Uterus (tissue), 4 donors: ENCODE data around the gene FAAP20. TPM values are rescaled to one million over a fixed set of nuclear protein-coding genes. Genes with fewer than 3 reads are reported as not detected.

Experiments
- DNase-seq, 2 donors: peaks; one replicate each; pipeline ENCODE4 v3.0.0-alpha.2; 2019 to 2020
- H3K27ac ChIP-seq, 2 donors: fragments of 200-600 bp; sonication (generic); 1 replicate in 1 of 2; 2 replicates in 1 of 2; pipeline ENCODE4 v1.5.1; 2016 to 2018
- H3K27me3 ChIP-seq, 2 donors: fragments of 200-600 bp; sonication (generic); one replicate each; pipeline ENCODE4 v1.5.1; 2018 to 2019; ENCODE audit warnings: control low read depth in 1 of 2
- H3K36me3 ChIP-seq, 2 donors: fragments of 200-600 bp; sonication (generic); one replicate each; pipeline ENCODE4 v1.5.1; 2019; ENCODE audit warnings: control low read depth in 1 of 2
- H3K4me1 ChIP-seq, 2 donors: fragments of 200-600 bp; sonication (generic); one replicate each; pipeline ENCODE4 v1.5.1; 2018 to 2019; ENCODE audit warnings: control low read depth in 1 of 2
- H3K4me3 ChIP-seq, 2 donors: fragments of 200-600 bp; sonication (generic); 1 replicate in 1 of 2; 2 replicates in 1 of 2; pipeline ENCODE4 v1.5.1; 2018 to 2019; ENCODE audit warnings: mild to moderate bottlenecking in 1 of 2
- H3K9me3 ChIP-seq, 2 donors: fragments of 200-600 bp; sonication (generic); one replicate each; pipeline ENCODE4 v1.5.1; 2019; ENCODE audit warnings: control low read depth in 1 of 2
- CTCF ChIP-seq, 4 experiments: fragments of 200-600 bp in 2 of 4; fragments of 450-650 bp in 2 of 4; sonication (generic) in 2 of 4; IDR thresholded peaks; one replicate each; pipeline ENCODE4 v1.5.1; 2016 to 2019; ENCODE audit warnings: antibody characterized with exemption in 4 of 4, mild to moderate bottlenecking in 2 of 4, moderate library complexity in 1 of 4
- POLR2A ChIP-seq, 2 donors: fragments of 450-650 bp; IDR thresholded peaks; one replicate each; pipeline ENCODE4 v1.6.1; 2016; ENCODE audit warnings: antibody characterized with exemption in 2 of 2, mild to moderate bottlenecking in 1 of 2, moderate library complexity in 1 of 2
- intact Hi-C: fragments of 100-400 bp; cut with DNase I; formaldehyde crosslinking; loops from one replicate; pipeline ENCODE4 v1.15.1; 2023; ENCODE audit warnings: low total_unique reads
- total RNA-seq, 4 donors: library from RNA; depleted of rRNA in 3 of 4; stranded (reverse); fragments of >200 nt in 3 of 4; gene quantifications; one replicate each; pipeline versions ENCODE4 v1.1.0 to v1.2.4, GENCODE V29; 2014 to 2023
- donor health status: DM: yes; HTN: yes; CAD: no.

Gene FAAP20
- total RNA-seq, 4 donors from 2014 or later, result 1.5 to 68.5 (median 15.4) TPM

- Histone ChIP-seq H3K4me3 (no peak overlapping the region), H3K4me1 (peaks cover 0 to 12% of the 10 kb centered on the region in 2 donors), H3K36me3 (no peaks in the 10 kb centered on the region), H3K27ac (no peak overlapping the region), H3K9me3 (no peaks in the 10 kb centered on the region), H3K27me3 (no peaks in the 10 kb centered on the region)
- intact Hi-C loops, result no loop called here
- TF ChIP-seq CTCF (IDR thresholded peaks at IDR 0.05), result no peak
- no peak for DNase-seq
Measured at GRCh38 chr1:2185880-2186855, 8.4 kb downstream of the FAAP20 start.

GRCh38 chr1:2184934-2185333 is 9.6 kb downstream of the FAAP20 start:
- no peak overlapping the region for H3K27ac ChIP-seq
- no peak overlapping the region for H3K4me3 ChIP-seq
- intact Hi-C loops, result no loop called here

GRCh38 chr1:2184531-2184930 is 10.0 kb downstream of the FAAP20 start:
- no peaks in the 10 kb centered on the region for H3K27me3 ChIP-seq
- intact Hi-C loops, result no loop called here
- H3K4me1 ChIP-seq, result no peaks in the 10 kb centered on the region
- no peaks in the 10 kb centered on the region for H3K36me3 ChIP-seq
- DNase-seq, result no peak
- TF ChIP-seq POLR2A (IDR thresholded peaks at IDR 0.05), result no peak
- TF ChIP-seq CTCF (IDR thresholded peaks at IDR 0.05), result no peak
- no peak overlapping the region for H3K27ac ChIP-seq
- H3K4me3 ChIP-seq, result no peak overlapping the region
- no peaks in the 10 kb centered on the region for H3K9me3 ChIP-seq

More at GRCh38 chr1:2184934-2185333, 9.6 kb downstream of the FAAP20 start:
- no peak for TF ChIP-seq CTCF (IDR thresholded peaks at IDR 0.05)
- TF ChIP-seq POLR2A (IDR thresholded peaks at IDR 0.05), result no peak
- no peaks in the 10 kb centered on the region for H3K36me3 ChIP-seq
- no peaks in the 10 kb centered on the region for H3K27me3 ChIP-seq
- H3K4me1 ChIP-seq, result no peaks in the 10 kb centered on the region
- no peak for DNase-seq
- H3K9me3 ChIP-seq, result no peaks in the 10 kb centered on the region

GRCh38 chr1:2183937-2184334 is 10.6 kb downstream of the FAAP20 start:
- TF ChIP-seq CTCF (IDR thresholded peaks at IDR 0.05) (no peak), POLR2A (IDR thresholded peaks at IDR 0.05) (no peak)
- no peak overlapping the region for H3K27ac ChIP-seq
- no peak overlapping the region for H3K4me3 ChIP-seq
- no peaks in the 10 kb centered on the region for H3K27me3 ChIP-seq
- no peaks in the 10 kb centered on the region for H3K9me3 ChIP-seq
- no peaks in the 10 kb centered on the region for H3K36me3 ChIP-seq
- intact Hi-C loops, result no loop called here
- no peaks in the 10 kb centered on the region for H3K4me1 ChIP-seq
- DNase-seq, result no peak

- no peak overlapping the region for H3K27ac ChIP-seq
- no peaks in the 10 kb centered on the region for H3K27me3 ChIP-seq
- intact Hi-C loops, result no loop called here
- H3K4me1 ChIP-seq, result no peaks in the 10 kb centered on the region
- H3K36me3 ChIP-seq, result no peaks in the 10 kb centered on the region
- H3K9me3 ChIP-seq, result no peaks in the 10 kb centered on the region
- TF ChIP-seq CTCF (IDR thresholded peaks at IDR 0.05) (no peak), POLR2A (IDR thresholded peaks at IDR 0.05) (no peak)
- DNase-seq, result no peak
- H3K4me3 ChIP-seq, result no peak overlapping the region
Measured at GRCh38 chr1:2182376-2182775, 12.2 kb downstream of the FAAP20 start.
